Upper lobe of right lung (tissue), 1 donor: ENCODE results near the gene SLC7A9. TPM values are rescaled to one million over a fixed set of nuclear protein-coding genes. Genes with fewer than 3 reads are reported as not detected.

Source experiments
- ATAC-seq: fragments of 200-7000 bp; cut with Tn5 transposase; one replicate; pipeline ENCODE4 v1.9.1; 2020; ENCODE audit warnings: mild to moderate bottlenecking, moderate library complexity
- DNase-seq: peaks from one replicate; pipeline ENCODE4 v3.0.0-alpha.2; 2020
- H3K27ac ChIP-seq: fragments of 200-600 bp; one replicate; pipeline ENCODE4 v1.8.0; 2022
- H3K27me3 ChIP-seq: fragments of 200-600 bp; one replicate; pipeline ENCODE4 v1.8.0; 2022; ENCODE audit warnings: mild to moderate bottlenecking
- H3K36me3 ChIP-seq: fragments of 200-600 bp; one replicate; pipeline ENCODE4 v1.8.0; 2022
- H3K4me1 ChIP-seq: fragments of 200-600 bp; one replicate; pipeline ENCODE4 v1.8.0; 2022
- H3K4me3 ChIP-seq: fragments of 200-600 bp; one replicate; pipeline ENCODE4 v1.8.0; 2022; ENCODE audit warnings: mild to moderate bottlenecking
- H3K9me3 ChIP-seq: fragments of 200-600 bp; one replicate; pipeline ENCODE4 v1.8.0; 2022
- intact Hi-C: fragments of 100-400 bp; cut with DNase I; formaldehyde crosslinking; loops from one replicate; pipeline ENCODE4 v1.11.0; 2022
- total RNA-seq: library from RNA; stranded (reverse); fragmentation: NEBNext Ultra II Directional; extraction: Animal tissue kit (Norgen Biotek cat#: 25700); gene quantifications from one replicate; pipeline ENCODE4 v1.2.1, GENCODE V29; 2021
- TF ChIP-seq, protein P1 (sequence below): fragments of 200-600 bp; IDR thresholded peaks from one replicate; pipeline ENCODE4 v1.8.0; 2022; ENCODE audit warnings: antibody characterized with exemption
- donor health status: DM: no; HTN: yes; CAD: no; lungs with severe emphysema.

Gene SLC7A9
- total RNA-seq, 1 donor from 2014 or later = 0.46 TPM

DNA sequence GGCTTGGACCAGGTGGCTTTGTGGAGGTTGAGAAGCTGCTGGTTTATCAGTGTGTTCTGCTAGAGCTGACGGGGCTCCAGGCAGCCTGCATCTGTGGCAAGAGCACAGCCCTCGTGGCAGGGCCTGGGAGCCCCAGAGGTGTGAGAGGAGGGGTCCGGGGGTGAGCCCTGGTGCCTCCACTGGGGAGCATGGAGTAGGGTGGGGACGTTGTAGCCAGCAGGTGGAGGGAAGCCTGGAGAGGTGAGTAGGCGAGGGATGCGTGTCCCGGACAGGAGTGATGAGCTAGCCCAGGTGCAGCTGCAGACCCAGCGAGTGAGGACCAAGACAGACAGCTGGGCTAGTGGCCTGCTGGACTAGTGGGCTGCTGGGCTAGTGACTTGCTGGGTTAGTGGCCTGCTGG is 51.0 kb downstream of the SLC7A9 start:
- Histone ChIP-seq H3K4me3 (no peak overlapping the region), H3K9me3 (no peaks in the 10 kb centered on the region), H3K27me3 (no peaks in the 10 kb centered on the region), H3K4me1 (no peaks in the 10 kb centered on the region), H3K36me3 (no peaks in the 10 kb centered on the region), H3K27ac (no peak overlapping the region)
- DNase-seq (no peak), ATAC-seq (peak; percentile 7)
- intact Hi-C loops = no loop called here
- TF ChIP-seq, protein P1, sequence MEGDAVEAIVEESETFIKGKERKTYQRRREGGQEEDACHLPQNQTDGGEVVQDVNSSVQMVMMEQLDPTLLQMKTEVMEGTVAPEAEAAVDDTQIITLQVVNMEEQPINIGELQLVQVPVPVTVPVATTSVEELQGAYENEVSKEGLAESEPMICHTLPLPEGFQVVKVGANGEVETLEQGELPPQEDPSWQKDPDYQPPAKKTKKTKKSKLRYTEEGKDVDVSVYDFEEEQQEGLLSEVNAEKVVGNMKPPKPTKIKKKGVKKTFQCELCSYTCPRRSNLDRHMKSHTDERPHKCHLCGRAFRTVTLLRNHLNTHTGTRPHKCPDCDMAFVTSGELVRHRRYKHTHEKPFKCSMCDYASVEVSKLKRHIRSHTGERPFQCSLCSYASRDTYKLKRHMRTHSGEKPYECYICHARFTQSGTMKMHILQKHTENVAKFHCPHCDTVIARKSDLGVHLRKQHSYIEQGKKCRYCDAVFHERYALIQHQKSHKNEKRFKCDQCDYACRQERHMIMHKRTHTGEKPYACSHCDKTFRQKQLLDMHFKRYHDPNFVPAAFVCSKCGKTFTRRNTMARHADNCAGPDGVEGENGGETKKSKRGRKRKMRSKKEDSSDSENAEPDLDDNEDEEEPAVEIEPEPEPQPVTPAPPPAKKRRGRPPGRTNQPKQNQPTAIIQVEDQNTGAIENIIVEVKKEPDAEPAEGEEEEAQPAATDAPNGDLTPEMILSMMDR = no peak

DNA sequence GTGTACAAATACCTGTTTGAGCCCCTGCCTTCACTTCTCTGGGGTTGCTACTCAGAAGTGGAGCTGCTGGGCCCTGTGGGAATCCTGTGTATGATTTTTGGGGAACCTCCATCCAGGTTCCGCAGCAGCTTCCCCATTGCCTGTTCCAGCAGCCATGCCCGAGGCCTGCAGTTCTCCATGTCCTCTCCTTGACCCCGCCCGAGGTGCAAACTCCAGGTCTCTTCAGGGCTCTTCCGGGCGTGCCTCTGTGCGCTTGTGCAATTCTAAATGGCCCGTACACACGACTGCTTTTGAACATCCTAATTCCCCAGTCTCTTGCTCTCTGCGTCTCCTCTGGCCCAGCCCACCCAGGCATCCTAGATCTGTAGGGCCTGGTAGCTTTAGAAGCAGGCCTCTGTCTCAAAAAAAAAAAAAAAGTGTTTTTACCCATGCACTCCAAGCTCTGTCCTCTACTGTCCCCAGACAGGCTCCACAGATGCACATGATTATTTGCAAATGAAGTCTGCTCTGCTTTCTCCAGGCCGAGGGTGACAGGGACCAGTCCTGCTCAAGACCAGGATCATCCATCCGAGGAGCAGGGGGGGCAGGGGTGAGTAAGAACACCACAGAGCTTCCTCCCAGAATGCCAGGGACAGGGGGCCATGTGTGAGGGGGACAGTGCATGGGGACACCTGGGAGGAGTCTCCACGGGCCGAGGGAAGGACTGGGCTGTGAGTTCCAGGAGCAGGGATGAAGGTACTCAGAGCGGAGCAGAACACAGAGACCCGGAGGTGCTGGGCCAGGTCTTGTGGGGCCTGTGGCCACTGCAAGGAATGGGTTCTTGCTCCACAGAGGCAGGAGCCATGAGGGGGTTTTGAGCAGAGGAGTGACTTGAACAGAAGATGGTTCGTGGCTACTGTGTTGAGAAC is 51.7 kb downstream of the SLC7A9 start:
- DNase-seq = no peak
- Histone ChIP-seq H3K4me3 (no peak overlapping the region), H3K27me3 (no peaks in the 10 kb centered on the region), H3K4me1 (no peaks in the 10 kb centered on the region), H3K36me3 (no peaks in the 10 kb centered on the region), H3K27ac (no peak overlapping the region), H3K9me3 (no peaks in the 10 kb centered on the region)
- ATAC-seq = no peak
- TF ChIP-seq, protein P1 = no peak
- intact Hi-C loops = no loop called here

DNA sequence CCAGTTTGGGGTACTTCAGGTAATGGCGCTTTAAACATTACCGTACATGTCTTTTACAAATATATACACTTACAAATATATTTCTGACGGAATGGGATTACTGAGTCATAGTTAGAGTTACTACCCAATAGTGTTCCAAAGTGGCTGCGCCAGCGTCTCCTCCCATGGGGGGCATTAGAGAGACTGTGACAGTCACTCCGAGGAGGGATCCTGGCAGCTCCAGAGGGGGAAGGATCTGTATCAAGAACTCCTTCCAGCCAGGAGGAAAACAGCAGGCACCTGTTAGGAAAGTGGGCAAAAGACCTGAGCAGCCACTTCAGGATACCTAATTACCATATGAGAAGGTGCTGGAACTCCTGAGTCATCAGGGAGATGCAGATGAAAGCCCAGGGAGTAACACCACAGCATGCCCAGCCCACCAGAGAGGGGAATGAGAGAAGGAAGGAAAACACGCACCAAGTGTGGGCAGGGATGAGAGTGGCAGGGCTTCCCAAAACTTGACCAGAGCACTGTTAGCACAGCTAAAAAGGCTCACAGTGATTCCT is 52.9 kb downstream of the SLC7A9 start:
- Histone ChIP-seq H3K36me3 (no peaks in the 10 kb centered on the region), H3K9me3 (no peaks in the 10 kb centered on the region), H3K4me3 (no peak overlapping the region), H3K4me1 (no peaks in the 10 kb centered on the region), H3K27me3 (no peaks in the 10 kb centered on the region), H3K27ac (no peak overlapping the region)
- DNase-seq (no peak), ATAC-seq (no peak)
- intact Hi-C loops = no loop called here
- TF ChIP-seq, protein P1 = no peak

DNA sequence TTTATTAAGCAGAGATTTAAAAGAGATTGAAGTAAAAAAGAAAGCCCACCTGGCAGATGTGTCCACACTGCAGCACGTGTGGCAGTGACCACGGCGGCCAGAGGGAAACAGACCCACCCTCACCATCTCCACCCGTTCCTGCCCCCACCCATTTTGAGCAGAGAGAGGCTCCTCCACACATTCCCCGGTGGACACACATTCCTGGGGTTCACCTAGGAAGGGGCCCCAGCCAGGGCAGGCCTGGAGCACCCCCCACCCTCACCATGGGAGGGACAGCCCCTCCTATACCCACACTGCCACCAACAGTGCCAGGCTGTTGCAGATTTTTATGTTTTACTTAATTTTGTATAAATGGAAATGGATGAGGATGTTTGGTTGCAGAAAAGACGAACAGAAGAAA is 54.9 kb downstream of the SLC7A9 start:
- no peaks in the 10 kb centered on the region for H3K9me3 ChIP-seq
- TF ChIP-seq, protein P1 = no peak
- no peaks in the 10 kb centered on the region for H3K36me3 ChIP-seq
- ATAC-seq (no peak), DNase-seq (no peak)
- intact Hi-C loops = no loop called here
- no peaks in the 10 kb centered on the region for H3K4me1 ChIP-seq
- H3K27ac ChIP-seq = no peak overlapping the region
- no peaks in the 10 kb centered on the region for H3K27me3 ChIP-seq
- no peak overlapping the region for H3K4me3 ChIP-seq

DNA sequence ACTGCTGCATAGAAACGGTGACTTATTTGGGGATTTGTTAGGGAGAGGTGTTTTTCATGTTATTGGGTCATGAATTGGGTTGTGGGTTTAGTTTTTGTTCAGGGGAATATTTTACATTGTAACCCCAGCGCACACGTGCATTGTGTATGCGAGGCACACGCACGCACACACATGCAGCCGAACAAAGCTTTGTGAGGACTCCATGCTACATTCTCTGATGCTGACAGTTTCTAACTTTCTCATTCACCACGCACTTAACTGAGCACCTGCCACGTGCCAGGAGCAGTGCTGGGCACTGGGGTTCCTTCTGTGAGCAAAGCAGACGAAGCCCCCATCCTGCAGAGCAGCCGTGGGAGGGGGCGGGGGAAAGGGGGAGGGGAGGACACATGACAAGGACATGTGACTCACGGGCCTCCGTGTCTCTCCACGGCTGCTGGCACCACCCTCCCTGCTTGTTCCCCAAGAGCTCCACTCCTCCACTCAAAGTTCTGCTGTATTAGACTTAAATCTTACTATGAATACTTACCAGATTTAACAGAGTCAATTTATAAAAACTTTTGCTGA is 55.6 kb downstream of the SLC7A9 start:
- no peaks in the 10 kb centered on the region for H3K9me3 ChIP-seq
- DNase-seq = peak; percentile 46

More for the DNA sequence above, 55.6 kb downstream of the SLC7A9 start:
- intact Hi-C loops = no loop called here
- ATAC-seq = no peak
- no peaks in the 10 kb centered on the region for H3K27me3 ChIP-seq
- no peaks in the 10 kb centered on the region for H3K36me3 ChIP-seq
- H3K4me3 ChIP-seq = no peak overlapping the region
- no peak overlapping the region for H3K27ac ChIP-seq
- no peaks in the 10 kb centered on the region for H3K4me1 ChIP-seq
- TF ChIP-seq, protein P1 = no peak
